Measurements from ENCODE around the gene REN.

Gene REN

GRCh38 chr1:204166219-204166618 is at the start of gene REN:
Gene REN, minus strand, starts transcription at chr1:204166337. Its CDS starts 44 bp downstream, at chr1:204166293.
- no peak for DNase-seq

- DNase-seq, result peak; percentile 53 to 84
These were observed 47.8 kb upstream of the REN start, which contains the start of gene GOLT1A for GRCh38 chr1:204213668-204214662. Gene GOLT1A, minus strand, starts transcription at chr1:204213988. Its CDS starts 82 bp downstream, at chr1:204213906.

DNA sequence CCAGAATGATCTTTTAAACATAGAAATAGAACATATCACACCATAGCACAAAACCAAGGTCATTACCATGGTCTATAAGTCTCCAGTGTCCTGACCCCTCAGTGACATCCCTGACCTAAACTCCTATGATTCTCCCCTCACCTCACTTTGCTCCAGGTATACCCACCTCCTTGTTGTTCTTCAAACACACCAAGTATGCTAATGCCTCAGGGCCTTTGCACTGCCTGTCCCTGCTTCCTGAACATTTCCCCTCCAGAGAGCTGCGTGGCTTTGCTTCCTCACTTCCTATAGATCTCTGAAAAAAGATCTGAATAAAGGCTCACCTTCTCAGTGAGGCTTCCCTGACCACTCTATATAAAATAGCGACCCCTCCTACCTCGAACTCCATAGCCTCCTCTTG is 46.6 kb upstream of the REN start:
- no peak for DNase-seq

- no peak for DNase-seq
These were observed 44.9 kb upstream of the REN start for GRCh38 chr1:204211046-204211445.

DNA sequence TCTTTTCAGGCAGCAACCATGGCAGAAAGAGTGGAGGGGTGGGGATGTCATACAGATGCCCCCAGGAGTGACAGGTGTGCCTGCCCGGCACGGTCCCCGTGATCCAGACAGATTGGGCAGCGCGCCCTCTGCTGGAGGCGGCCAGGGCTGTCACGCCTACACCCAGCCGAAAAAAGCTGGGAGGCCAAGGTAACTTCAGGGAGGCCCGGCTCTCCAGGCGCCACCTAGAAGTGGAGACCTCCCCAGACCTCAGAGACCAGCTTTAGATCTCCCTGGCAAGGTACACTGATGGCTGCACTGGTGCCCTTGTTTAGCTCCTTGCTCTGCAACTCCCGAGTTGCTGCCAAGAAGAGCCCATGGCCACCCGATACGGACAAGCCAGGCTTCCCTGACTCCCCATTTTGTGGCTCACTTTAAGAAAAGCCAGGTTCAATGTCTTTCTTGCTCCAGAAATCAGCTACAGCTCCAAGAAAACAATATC is 41.0 kb upstream of the REN start:
- peak; percentile 23 to 61 for DNase-seq

- DNase-seq, result no peak
These were observed 40.0 kb upstream of the REN start for GRCh38 chr1:204206121-204206520.

GRCh38 chr1:204205486-204205885 is 39.3 kb upstream of the REN start:
- no peak for DNase-seq

- no peak for DNase-seq
These were observed 38.8 kb upstream of the REN start for GRCh38 chr1:204204944-204205343.

- no peak for DNase-seq
These were observed 37.1 kb upstream of the REN start for GRCh38 chr1:204203206-204203767.

DNA sequence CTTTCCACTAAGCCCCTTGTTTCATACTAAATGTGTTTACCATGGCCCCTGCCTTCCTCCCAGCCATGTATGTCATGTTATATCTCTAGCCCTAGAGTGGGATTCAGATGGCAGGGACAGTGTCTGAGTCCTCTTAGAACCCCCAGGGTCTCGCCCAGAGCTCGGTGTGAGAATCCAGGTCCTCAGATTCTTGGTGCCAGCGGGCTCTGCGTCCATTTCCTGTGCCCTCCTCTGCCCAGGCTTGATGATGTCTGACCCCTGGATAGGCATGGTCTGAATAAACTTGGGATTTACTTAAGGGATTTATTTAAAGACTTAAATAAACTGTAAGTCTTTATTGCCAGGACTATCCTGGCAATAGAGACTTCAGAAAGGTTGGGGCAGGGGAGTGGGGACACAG is 36.3 kb upstream of the REN start:
- DNase-seq, result no peak

DNA sequence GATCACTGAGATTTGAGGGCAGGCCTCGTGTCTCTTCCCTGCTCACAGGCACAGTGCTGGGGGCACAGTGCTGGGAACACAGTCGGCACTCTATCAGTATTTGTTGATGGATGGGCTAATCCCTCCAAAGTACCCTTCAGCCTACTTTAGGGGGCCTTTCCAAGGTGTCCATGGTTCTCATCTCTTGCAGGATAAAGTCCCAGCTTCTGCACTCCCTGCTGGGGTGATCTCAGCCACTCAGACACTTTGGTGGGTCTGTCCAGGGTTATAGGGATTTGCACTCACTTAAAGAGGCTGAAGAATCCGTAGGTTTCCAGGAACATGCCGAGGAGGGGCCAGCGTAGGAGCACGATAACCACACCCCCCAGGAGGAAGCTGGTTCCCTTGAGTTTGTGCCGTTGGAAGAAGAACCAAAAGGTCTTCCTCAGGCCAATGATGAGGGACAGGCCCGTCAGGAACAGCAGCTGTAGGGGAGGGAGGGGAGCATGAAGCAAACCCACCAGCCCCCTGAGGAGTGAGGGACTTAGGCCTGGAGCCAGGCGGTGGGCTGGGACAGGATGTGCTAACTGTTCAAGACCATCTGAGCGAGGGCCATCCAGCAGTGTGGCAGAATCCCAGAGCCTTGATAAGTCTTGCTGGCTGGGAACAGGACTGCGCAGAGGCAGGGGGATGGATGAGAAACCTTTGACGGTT is 35.4 kb upstream of the REN start:
- peak; percentile 83 to 89 for DNase-seq

- DNase-seq, result no peak
These were observed 33.4 kb upstream of the REN start for GRCh38 chr1:204199579-204199978.

- DNase-seq, result peak; percentile 33 to 80
These were observed 32.5 kb upstream of the REN start for GRCh38 chr1:204198348-204199340.

DNA sequence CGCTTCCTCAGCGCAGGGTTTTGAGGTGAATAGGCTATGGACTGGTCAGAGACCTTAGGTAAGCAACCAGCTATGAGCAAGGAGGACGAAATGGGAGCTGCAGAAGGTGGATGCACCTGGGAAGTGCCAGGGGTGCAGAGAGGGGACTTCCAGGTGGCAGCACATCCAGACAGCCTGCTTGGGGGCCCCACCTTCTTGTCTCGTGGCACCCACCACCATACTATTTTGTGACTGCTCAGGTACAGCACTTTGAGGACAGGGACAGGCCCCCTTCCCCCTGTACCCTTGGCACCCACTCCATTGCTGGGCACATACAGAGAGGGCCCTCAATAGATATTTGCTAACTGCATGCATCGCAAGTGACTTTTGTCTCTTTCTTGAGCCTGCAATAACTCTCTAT is 30.9 kb upstream of the REN start:
- no peak for DNase-seq

DNA sequence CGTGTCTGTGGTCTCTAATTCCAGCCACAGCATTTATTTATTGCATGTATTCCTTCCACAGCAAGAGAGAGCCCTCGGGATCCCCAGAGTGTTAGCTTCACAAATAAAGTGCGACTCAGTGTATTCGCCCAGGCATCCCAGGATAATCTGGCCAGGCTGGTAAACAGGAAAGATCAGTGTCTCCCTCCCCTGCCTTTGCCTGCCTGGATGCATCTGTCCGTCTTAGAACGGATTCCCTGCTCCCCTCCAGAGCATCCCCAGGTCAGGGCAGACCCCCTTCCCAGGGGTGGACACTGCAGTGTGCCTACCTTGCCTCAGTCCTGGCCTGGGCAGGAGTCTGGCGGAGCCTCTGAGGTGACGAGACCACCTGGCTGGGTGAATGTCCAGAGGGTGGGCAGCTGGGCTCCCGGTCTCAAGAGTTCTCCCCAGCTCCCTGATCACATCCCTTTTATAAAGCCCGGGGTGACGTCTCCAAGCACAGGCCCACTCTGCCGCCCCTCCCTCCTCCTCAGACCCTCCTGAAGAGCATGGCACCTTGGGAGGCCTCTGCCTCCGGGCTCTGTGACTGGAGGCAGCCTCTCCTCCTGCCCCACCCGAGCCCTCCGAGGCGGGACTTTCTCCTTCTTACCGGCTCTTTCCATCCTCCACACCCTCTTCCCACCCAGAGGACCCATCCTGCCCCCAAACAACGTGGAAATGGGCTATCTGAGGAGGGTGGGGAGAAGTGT is 30.1 kb upstream of the REN start, which contains the start of gene KISS1:
Gene KISS1 (minus strand): TSS at position 424 of the 728 bp plus-strand sequence. CDS start 3,615 bp downstream, outside the sequence.
- DNase-seq, result no peak

- no peak for DNase-seq
These were observed 28.6 kb upstream of the REN start for GRCh38 chr1:204194771-204195170.

GRCh38 chr1:204194080-204194479 is 27.9 kb upstream of the REN start:
- no peak for DNase-seq

DNA sequence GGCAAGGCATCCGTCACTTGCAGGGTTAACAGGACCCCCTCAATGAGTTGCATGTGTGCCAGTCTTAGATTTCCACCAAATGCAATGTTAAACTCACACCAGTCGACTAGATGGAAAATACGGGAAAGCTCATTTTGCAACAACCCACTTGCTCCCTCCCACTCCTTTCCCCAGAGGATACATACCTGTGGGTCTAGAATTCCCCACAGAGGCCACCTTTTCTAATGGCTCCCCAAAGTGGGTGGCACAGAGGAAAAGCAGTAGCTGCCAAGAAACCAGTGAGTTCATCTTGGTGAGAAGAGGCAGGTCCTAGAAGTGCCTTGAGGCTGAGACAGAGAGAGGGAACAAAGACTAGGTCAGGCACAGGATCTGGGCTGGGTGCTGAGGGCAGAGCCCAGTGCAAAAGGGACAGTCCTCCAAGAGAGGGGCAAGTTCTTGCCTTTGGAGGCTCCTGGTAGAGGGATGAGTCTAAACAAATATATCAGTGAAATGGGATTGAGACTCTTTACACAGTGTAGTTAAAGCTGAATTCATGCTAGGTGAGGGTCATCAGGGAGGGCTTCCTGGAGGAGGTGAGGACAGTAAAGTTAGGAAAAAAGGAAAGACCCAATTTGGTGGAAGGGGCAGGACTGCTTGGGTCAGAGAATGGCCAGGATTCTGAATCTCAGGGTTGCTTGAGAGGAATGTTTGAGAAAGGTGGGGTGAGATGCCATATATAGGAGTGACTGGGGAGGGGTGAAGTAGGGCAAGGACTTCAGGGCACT is 26.6 kb upstream of the REN start:
- DNase-seq, result no peak

DNA sequence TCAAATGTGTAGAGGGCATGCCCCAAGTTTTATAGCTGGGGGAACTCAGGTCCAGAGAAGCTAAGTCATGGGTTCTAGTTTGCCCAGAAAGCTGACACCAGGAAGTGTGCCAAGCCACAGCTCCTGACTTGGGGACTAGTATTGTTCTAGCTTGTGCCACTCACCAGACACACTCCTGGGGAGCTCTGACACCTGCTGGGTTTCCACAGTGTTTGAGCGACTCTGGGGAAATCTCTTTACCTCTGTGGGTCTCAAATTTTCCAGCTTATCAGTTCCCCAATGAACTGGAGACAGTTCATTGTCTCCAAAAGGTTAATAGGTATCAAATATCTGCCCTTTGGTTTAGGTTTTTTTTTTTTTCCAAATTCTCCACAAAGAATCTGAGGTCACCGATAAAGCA is 25.9 kb upstream of the REN start:
- DNase-seq, result no peak

GRCh38 chr1:204191456-204191855 is 25.3 kb upstream of the REN start:
- no peak for DNase-seq
